AG04450 (cell line): ENCODE data around the gene ASIC2. TPM values are rescaled to one million over a fixed set of nuclear protein-coding genes. Genes with fewer than 3 reads are reported as not detected.

Experiments
- CTCF ChIA-PET: fragments of 300-600, 350-600 bp; formaldehyde crosslinking; extraction: SDS; loops from one replicate; lab custom pipeline; 2022; ENCODE audit warnings: antibody characterized with exemption, inconsistent platforms; lab: Charles Lee
- POLR2A ChIA-PET: fragments of 350-600 bp; formaldehyde crosslinking; extraction: SDS; loops from one replicate; lab custom pipeline; 2021; ENCODE audit warnings: antibody characterized with exemption, inconsistent platforms; lab: Yijun Ruan, JAX
- DNase-seq: peaks from one replicate; pipeline ENCODE4 v3.0.0-alpha.2; 2011; ENCODE audit warnings: low read depth, low spot score
- H3K27ac ChIP-seq: one replicate; pipeline ENCODE4 v1.5.1; 2012; ENCODE audit warnings: low read depth, low read length, control low read depth
- H3K27me3 ChIP-seq: one replicate; pipeline ENCODE4 v1.6.0; 2012; ENCODE audit warnings: low read length; ENCODE audit not compliant: control insufficient read depth, insufficient read depth
- H3K4me3 ChIP-seq: 2 replicates; pipeline ENCODE4 v1.5.1; 2011; ENCODE audit warnings: mild to moderate bottlenecking, low read depth, low read length, control low read depth
- H3K9me3 ChIP-seq: 2 replicates; pipeline ENCODE4 v1.5.1; 2012; ENCODE audit warnings: low read length; ENCODE audit not compliant: control insufficient read depth, insufficient read depth
- polyA plus RNA-seq: library from polyadenylated mRNA; depleted of rRNA; stranded (reverse); fragments of >200 nt; gene quantifications from 2 replicates; pipeline ENCODE4 v1.2.3, GENCODE V29; 2011
- TF ChIP-seq, protein P1 (sequence below): IDR thresholded peaks from 2 replicates; pipeline ENCODE4 v1.5.1; 2011; ENCODE audit warnings: low read depth, low read length, control low read depth, inconsistent platforms

Gene ASIC2
- polyA plus RNA-seq, 1 experiment: 0.19 TPM

DNA sequence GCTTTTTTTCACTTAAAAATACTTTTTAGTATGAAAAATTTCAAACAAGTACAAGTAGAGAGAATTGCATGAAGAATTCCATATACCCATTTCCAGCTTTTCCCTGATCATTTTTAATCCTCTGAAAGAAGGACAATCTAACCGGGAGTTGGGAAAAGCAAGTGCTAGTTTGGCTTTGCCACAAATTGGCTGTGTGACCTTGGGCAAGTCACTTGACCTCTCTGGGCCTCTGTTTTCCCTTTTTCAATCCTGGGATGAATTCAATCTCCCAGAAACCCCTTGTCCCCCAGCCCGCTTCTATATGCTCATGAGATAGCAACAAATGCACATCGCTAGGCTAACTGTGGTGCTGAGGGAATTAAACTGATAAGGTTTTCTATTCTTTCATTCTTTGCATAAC lies 49.4 kb downstream of the ASIC2 start:
- DNase-seq: no peak
- Histone ChIP-seq H3K9me3 (no peaks in the 10 kb centered on the region), H3K27me3 (no peaks in the 10 kb centered on the region), H3K27ac (no peak overlapping the region), H3K4me3 (no peak overlapping the region)
- TF ChIP-seq, protein P1, sequence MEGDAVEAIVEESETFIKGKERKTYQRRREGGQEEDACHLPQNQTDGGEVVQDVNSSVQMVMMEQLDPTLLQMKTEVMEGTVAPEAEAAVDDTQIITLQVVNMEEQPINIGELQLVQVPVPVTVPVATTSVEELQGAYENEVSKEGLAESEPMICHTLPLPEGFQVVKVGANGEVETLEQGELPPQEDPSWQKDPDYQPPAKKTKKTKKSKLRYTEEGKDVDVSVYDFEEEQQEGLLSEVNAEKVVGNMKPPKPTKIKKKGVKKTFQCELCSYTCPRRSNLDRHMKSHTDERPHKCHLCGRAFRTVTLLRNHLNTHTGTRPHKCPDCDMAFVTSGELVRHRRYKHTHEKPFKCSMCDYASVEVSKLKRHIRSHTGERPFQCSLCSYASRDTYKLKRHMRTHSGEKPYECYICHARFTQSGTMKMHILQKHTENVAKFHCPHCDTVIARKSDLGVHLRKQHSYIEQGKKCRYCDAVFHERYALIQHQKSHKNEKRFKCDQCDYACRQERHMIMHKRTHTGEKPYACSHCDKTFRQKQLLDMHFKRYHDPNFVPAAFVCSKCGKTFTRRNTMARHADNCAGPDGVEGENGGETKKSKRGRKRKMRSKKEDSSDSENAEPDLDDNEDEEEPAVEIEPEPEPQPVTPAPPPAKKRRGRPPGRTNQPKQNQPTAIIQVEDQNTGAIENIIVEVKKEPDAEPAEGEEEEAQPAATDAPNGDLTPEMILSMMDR: no peak
- ChIA-PET POLR2A (no interaction called here), CTCF (no interaction called here)

DNA sequence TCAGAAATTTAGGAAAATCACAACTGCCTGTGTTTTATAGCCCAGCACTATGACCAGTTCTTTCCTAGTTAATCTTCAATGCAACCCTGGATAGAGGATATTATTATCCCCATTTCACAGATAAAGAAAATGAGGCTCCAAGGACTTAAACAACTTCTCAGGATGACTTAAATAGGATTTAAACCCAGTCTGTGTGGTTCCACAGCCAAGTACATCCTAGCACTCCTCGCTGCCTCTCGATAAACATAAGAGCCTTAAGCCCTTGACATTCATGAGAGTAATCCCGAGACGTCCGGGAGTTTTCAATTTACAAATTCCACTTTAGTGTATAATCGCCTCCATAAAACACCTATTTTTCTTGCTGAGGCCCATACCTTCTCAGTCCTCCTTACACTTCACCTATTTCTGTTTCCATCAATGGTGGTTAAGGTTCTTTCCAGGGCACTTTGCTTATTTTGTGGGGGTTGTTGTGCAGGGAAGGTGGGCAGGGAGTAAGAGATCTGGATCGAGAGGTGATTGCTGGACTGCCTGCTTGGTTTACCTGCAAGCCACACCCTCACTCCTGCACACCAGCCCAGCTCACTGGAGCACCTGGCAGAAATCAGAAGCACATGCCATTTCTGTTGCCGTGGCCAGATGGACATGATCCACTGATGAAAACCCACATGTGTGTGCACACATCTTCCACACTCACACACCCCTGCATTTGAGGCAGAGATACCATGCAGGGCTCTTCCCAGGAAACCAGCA lies 50.5 kb downstream of the ASIC2 start:
- POLR2A ChIA-PET: no interaction called here

DNA sequence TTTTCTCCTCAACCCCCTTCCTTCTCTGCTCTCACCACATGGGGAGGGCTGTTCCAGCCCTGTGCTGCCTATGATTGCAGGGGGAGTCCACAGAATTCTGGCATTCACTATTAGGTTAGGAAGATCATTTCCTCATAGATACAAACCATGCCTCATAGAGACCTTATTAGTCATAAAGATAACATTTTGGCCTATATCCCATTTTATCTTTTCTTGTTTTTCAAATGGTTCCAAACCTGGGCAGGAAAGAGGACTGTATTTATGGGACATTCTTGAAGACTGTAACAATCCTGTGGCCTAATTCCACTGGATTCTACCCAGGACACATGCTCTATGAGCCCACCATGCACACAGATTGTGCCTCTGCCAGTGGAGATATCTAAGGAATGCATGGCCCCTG lies 51.7 kb downstream of the ASIC2 start:
- H3K27me3 ChIP-seq: no peaks in the 10 kb centered on the region
- ChIA-PET POLR2A (no interaction called here), CTCF (interaction anchor here (0.6 kb wide), 2 partner anchors 34 to 84 kb away, joined by 3 to 5 read pairs; no protein-coding TSS in a partner anchor)
- H3K9me3 ChIP-seq: no peaks in the 10 kb centered on the region
- H3K27ac ChIP-seq: no peak overlapping the region
- H3K4me3 ChIP-seq: no peak overlapping the region
- TF ChIP-seq, protein P1: no peak
- DNase-seq: no peak

More for the DNA sequence above, 50.5 kb downstream of the ASIC2 start:
- H3K27me3 ChIP-seq: no peaks in the 10 kb centered on the region
- no peak overlapping the region for H3K27ac ChIP-seq
- H3K4me3 ChIP-seq: no peak overlapping the region
- H3K9me3 ChIP-seq: no peaks in the 10 kb centered on the region
- TF ChIP-seq, protein P1: no peak
- DNase-seq: no peak
- CTCF ChIA-PET: no interaction called here

DNA sequence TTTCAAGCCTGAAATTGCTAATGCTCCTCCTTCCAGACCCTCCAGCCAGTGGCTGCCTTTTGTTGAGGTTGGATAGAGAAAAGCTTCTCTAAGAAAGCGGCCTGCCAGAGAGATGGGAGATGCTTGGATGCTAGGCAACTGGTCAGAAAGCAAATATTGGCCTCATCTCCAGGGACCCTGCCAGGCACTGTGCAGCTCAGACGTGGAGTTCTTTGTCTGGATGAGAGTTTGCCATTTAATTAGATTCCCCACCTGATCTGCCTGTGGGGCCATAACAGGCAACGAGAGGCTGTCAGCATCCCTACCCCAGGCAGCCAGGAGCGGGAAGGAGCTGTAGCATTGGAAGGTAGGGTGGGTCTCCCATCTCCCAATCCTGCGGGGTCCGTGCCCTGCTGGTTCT lies 52.7 kb downstream of the ASIC2 start:
- POLR2A ChIA-PET: no interaction called here
- no peaks in the 10 kb centered on the region for H3K27me3 ChIP-seq
- H3K4me3 ChIP-seq: no peak overlapping the region
- no peak overlapping the region for H3K27ac ChIP-seq
- H3K9me3 ChIP-seq: no peaks in the 10 kb centered on the region
- TF ChIP-seq, protein P1: no peak
- DNase-seq: no peak
- CTCF ChIA-PET: no interaction called here

DNA sequence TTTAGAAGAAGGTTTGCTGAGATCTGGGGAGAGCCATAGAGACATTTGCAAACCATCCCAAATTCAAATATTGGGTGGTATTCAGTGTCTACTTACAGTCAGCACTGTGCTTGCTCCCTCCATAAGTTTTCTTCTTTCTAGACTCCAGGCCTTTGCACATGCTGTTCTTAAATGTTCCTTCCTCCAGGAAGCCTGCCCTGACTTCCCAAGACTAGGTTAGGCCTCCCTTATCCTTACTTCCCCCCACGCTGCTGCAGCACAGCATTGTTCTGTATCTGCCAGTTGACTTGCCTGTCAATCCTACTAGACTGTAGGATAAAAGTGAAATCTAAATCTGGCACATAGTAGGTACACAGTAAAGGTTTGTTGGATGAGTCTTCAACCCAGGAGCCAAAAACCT lies 53.4 kb downstream of the ASIC2 start:
- ChIA-PET POLR2A (no interaction called here), CTCF (no interaction called here)
- Histone ChIP-seq H3K4me3 (no peak overlapping the region), H3K27ac (no peak overlapping the region), H3K27me3 (no peaks in the 10 kb centered on the region), H3K9me3 (no peaks in the 10 kb centered on the region)
- TF ChIP-seq, protein P1: no peak
- no peak for DNase-seq
